HG03045 (cell line): Measurements from ENCODE around the gene CYP39A1.
"Not testable (repeated sequence)": the region's sequence is repeated elsewhere in the genome, so short reads cannot be mapped to it uniquely, and the experiment has no call there.

ENCODE experiments used
- ATAC-seq: cut with Tn5 transposase; IDR thresholded peaks from one replicate; pipeline ENCODE4 v1.9.1; 2021; ENCODE audit warnings: mild to moderate bottlenecking, moderate library complexity; ENCODE audit not compliant: unreplicated experiment

CYP39A1 gene

DNA sequence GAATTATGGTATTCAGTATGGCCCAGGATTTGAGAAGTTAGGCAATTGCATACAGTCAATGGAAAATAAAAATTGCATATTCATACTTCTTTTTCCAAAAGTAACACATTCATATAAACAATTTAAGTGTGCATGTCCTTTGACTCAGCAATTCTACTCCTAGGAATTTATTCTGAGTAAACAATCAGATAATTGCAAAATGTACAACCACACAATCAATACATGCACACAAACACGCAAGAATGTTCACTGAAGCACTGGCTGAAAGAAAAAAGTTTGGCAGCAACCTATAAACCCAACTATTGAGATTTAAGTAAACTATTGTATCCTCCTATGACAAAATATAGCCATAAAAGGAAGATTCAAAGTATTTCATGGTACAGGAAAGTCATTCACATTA is 1.6 kb downstream of the CYP39A1 start:
- ATAC-seq = no peak

DNA sequence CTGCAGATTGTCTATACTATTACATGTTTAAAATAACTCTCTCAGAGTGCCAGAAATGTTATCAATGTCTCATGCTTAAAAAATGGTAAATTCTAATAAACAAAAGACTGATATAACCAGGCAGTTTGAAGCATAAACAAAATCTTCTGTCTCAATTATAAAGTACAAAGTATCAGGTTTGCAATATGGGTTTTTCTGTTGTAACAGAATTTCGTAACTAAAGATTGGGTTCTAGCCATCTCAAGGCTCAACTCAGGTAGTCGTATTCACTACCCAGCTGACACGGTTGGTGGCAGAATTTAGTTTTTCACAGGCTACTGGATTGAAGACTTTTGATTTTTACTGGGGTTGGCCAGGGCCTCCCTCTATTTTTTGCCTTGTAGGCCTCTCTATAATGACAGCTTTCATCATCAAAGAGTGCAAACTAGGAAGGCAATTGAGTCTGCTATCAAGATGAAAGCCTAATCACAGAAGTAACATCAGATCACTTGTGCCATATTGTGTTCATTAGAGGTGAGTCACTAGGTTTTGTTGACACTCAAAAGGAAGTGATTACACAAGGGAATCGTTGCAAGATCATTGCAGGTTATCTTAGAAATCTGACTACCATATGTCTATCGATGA is 3.6 kb downstream of the CYP39A1 start:
- ATAC-seq = no peak

DNA sequence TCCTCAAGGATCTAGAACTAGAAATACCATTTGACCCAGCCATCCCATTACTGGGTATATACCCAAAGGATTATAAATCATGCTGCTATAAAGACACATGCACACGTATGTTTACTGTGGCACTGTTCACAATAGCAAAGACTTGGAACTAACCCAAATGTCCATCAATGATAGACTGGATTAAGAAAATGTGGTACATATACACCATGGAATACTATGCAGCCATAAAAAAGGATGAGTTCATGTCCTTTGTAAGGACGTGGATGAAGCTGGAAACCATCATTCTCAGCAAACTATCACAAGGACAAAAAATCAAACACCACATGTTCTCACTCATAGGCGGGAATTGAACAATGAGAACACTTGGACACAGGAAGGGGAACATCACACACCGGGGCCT is 4.5 kb downstream of the CYP39A1 start:
- not testable (repeated sequence) for ATAC-seq

DNA sequence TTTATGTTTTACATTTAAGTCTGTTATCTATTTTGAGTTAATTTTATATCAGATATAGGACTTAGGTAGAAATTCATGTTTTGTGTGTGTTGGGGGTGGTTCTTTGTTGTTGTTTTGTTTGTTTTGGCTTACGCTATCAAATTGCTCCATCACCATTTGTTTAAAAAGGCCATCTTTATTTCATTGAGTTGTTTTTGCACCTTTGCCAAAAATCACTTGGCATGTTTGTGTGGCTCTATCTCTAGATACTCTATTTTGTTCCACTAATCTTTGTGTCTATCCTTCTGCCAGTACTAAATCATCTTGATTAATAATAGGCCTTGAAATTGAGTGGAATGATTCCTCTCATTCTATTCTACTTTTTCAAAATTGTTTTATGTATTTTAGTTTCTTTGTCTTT is 7.4 kb downstream of the CYP39A1 start:
- no peak for ATAC-seq

DNA sequence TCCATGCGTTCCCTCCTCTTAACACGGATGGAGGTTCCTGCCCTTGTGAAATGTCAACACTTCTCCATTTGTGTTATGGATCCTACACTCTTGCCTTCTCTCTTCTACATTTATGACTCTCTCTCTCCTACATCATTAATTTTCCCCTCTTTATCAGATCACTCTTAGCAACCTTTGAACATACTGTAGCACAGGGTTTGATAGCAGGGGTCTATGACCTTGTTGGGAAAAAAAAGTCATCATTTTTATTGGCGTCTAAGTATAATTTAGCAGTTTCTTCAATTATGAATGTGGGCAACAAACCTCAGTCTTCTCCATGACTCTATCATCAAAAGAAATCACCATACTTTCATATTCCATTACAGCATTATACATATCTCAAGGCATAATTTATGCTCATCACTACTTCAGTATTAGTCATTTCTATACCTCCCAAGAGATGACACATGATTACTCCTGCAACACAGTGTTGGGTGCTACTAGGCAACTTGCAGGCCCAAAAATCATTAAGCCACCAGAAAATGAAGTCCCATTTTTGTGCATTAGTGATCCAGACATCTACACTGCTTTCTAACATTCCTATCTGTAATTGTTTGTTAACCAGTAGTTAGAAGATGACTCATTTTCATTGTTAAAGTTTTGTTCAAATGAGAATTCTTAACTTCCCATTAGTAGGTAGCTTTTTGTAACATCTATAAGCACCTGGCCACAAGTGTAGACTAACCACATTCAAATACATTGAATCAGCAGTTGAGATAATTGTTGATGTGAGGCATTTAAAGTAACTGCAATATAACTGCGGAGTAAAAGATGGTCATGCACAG is 9.5 kb downstream of the CYP39A1 start:
- no peak for ATAC-seq

DNA sequence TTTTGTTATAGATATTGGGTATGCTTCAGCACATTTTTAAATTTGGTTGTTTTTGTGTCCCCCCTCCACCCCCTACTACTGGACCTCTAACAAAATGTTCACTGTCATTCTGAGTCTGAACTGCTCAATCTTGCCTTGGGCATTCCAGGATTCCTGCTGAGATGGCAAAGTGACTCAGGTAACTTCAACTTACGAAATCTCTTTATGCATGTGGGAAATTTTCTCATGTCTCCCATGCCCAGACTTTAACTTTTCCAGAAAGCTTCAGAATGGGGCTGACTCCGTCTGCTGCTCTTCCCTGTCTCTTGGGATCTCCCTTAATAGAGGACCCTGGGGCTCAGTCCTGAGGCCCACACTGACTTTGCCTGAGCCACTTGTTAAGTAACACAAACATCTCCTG is 14.0 kb downstream of the CYP39A1 start:
- no peak for ATAC-seq

DNA sequence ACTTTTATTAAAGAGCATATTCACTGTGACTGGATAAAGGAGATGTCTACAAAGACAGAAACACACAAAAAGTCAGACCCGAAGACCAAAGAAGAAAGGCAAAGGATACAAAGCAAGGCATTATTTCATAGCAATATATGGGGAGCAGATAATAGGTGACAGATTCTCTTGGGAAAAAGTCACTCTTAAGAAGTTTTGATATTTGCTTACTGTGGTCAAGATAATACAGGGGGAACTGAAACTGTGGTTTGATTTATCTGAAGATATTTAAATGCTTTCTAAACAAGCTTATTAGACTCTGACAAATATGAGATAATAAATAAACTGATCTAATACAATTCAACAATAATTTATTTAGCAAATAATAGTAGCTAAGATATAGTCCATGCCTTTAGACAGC is 14.7 kb downstream of the CYP39A1 start:
- ATAC-seq = no peak

DNA sequence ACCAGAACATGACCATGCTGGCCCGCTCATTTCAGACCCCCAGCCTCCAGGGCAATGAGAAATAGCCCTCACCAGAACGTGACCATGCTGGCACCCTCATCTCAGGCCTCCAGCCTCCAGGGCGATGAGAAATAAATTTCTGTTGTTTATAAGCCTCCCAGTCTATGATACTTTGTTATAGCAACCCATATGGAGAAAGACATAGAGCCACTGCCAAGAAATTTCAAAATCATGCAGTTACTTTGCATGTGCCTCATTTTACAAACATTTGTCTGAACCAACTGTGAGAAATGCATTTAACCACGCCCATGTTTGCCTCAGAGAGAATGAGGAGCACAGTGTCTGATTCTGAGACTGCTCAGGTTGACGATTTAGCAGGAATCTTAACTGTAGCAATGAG is 15.5 kb downstream of the CYP39A1 start:
- no peak for ATAC-seq

DNA sequence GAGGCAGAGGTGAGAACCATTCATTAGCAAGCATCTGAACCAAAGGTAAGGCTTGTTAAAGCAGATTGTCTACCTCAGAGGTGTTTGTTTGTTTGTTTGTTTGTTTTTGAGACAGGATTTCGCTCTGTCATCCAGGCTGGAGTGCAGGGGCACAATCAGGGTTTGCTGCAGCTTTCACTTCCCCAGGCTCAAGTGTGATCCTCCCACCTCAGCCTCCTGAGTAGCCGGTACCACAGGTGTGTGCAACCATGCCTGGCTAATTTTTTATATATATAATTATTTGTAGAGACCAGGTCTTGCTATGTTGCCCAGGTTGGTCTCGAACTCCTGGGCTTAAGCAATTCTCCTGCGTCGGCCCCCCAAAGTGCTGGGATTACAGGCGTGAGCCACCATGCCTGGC is 17.2 kb downstream of the CYP39A1 start:
- ATAC-seq = no peak

DNA sequence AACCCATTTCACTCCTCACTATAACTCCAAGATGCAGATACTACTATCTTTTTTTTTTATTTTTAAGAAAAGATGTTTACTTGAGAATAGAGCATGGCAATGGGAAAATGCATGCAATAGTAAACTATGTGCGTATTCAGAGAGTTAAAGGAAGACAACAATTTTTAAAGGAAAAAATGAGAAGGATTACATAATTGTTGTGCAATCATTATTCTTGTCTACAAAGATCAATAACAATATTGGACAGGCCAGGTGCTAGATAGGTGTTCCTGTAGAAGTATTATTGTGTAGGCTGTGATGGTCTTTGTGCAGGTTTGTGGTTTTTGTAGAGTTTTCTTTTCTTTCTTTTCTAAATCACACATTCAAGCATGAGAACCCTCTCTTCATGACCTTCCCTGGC is 20.6 kb downstream of the CYP39A1 start:
- ATAC-seq = no peak

DNA sequence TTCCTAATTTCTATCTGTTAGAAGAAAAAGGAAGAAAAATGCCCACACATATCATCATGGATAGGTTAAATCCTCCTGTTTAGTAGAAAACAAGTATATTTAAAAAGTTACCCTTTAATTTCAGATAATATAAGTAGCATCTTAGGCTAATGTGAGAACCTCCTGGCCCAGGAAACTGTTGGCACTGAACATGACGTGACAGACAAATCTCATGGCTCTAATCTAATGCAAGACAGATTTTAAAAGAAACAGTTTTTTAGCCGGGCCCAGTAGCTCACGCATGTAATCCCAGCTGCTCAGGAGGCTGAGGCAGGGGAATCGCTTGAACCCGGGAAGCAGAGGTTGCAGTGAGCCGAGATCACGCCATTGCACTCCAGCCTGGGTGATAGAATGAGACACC is 22.9 kb downstream of the CYP39A1 start:
- no peak for ATAC-seq

DNA sequence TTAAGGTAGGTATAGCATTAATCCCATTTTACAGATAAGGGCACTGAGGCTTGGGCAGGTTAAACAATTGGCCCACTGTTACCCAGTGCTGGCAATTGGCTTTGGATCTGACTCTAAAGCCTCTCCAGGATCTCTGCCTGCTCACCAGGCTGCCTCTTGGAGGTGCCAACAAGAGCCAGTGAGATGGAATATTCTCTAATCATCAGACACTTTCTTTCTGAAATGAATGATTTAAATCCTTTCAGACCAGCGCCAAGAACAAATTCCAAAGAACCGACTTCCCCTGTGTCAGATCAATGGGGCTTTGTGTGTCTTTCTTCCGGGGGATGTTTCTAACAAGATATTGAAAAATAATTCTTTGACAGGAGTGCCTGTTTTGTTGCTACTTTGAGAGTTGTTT is 23.6 kb downstream of the CYP39A1 start:
- ATAC-seq = no peak

DNA sequence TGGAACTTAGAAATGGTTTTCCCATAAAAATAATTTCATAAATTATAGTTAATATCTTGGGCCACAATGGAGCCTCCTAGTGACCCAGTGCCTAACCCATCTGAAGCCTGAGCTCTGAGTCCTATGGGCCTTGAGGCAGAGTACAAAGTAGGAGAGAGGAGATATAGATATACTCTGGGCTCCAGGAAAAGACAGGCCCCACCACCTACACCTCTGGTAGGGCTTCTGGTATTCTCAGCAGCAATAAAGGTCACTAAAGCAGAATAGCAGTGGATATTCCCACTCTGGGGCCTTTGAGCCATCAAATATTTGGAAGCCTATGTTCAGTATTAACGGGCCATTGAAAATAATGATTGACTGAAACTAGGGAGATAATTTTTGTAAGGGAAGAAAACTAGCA is 24.1 kb downstream of the CYP39A1 start:
- no peak for ATAC-seq

DNA sequence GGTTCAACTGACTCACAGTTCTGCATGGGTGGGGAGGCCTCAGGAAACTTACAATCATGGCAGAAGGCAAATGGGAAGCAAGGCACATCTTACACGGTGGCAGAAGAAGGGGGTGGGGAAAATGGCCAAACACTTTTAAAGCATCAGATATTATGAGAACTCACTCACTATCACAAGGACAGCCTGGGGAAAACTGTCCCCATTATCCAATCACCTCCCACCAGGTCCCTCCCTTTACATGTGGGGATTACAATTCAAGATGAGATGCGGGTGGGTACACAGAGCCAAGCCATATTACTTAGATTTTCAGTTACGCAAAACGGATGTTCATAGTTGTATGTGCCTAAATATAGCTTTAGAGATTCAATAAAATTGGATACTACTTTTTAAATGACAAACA is 25.6 kb downstream of the CYP39A1 start:
- no peak for ATAC-seq

DNA sequence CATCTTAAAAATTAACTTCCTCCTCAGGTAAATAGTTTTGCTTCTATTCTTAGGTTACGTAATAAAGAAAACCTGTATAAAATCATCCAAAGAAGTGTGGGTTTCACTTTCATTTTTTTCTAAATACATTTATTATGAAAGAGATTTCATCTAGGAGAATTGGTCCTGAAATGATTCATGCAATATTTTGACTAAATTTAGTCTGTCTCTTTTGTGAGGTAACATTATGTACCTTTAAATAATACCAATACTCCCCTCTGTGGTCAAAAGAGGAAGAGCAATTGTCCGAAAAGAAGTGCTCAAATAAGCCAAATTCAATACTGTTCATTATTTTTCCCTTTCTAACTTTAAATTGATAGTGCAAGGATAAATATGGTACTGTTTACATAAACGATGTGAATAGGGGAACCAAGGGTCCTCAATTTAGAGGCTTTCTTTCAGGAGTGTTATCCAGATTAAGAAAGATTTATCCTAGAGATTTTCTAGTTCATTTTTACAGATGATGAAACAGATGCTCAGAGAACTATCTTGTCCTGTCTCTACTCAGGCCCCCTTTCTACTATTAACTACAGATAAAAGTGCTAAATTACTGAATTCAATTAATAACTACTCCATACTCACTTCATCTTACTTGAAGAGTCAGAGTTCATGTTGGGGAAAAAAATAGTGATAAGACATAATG is 26.2 kb downstream of the CYP39A1 start:
- no peak for ATAC-seq

DNA sequence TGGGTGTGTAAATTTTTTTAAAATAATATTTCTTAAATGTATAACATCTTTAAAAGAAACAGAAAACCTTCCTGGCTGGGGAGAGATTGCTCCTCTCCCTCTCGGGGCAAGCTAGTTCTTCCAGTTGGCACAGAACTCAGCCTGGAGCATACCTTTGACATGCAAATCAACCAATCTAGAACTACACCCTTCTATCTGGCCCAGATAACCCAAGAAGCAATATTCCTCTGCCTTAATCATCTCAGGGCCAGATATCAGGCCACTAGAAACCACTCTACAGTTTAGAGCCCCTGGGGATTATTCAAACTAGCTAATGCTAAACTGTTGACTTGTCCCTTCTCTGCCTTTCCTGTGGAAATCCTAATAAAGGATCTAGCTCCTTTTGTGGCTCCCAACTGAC is 33.9 kb downstream of the CYP39A1 start:
- no peak for ATAC-seq

DNA sequence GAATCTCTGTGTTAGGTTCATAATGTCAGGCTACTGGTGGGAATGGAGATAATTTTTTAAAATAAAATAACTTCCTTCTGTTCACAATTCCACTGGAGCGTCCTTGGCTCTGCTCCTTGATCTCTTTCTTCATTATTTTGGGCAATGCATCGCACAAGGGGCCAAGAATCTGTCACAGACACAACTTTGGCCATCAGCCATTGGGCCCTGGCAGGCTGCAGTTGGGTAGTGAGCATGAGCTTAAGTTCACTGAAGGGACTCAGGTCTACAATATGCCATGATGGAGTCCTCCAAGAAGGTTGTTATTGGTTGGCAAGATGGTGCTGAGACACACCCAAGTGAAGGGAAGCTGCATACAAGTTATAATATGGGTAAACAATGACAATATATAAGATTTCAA is 40.0 kb downstream of the CYP39A1 start:
- ATAC-seq = no peak

DNA sequence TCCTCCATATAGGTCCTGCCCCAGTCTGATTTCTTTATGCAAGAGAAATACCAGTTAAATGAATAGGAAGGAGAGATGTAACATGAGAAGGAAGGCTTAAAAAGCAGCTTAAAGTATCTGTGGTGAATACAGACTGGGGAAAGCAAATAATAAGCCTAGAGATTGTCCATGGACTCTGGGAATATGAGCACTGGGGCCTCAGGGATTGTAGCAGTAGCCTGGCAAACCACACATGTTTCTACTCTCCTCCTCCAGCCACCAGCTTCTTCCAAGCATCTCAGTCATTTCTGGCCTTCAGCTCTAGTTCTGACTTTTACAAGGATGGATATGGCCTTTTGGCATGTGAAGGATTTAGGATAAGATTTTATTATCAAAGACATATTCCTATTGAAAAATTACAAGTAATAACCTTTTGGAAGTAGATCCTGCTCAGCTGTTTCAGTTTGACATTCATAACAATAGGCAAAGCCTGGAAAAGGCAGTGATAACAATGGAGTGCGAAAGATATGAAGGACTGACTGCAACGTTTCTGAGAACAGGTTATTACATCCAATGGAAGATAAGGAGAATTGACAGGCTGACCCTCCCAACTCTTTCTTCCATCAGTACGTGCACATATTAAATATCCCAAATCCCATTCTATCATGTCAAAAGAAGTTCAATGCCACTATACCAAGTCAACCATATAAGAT is 41.6 kb downstream of the CYP39A1 start:
- ATAC-seq = no peak

DNA sequence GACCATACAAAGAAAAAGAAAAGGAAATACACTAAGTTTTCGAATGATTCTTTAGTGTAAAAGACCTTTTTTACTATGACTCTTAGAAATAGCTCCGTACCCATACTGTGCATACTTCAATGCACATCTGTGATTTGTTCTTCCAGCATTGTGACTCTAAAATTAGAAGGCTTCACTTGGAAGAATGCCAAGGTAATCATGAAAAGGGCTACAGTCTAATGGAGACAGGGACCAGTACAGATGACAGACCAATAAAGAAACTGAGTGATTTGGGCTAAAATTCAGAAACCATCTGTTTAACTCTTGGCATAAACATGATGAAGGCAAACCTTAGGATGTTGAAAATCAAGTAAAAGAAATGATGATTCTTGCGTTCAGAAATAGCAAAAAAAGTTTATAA is 46.3 kb downstream of the CYP39A1 start:
- no peak for ATAC-seq

DNA sequence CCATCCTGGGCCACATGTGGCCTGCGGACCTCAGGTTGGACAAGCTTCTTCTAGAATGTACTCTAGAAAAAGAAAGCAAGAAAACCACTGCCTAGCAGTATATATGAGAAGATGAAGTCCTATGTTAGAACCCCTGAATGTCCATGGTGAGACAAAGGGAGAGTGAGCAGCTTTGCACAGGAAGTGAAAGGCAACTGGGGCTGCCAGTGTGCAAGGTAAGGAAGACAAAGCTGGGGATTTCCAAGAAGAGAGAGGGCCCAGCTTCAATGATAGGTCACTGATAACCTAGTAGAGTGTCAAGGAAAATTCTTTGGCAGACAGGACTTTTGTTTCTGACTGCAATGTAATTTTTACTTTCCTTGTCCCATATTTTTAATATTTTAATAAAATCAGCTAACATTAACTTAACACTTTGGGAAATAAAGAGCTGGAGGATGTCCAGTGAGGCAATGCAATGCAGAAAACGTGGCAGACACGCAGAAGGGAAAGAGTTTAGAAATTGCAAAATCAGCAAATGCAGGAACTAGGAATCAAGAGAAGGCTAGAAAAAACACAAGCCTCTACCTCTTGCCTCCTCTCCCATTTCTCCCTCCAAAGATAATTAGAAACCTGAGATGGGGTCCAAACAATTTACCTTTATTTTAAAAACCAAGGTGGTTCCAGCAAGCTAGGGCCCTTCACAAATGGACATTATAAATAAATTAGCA is 47.4 kb downstream of the CYP39A1 start:
- no peak for ATAC-seq

DNA sequence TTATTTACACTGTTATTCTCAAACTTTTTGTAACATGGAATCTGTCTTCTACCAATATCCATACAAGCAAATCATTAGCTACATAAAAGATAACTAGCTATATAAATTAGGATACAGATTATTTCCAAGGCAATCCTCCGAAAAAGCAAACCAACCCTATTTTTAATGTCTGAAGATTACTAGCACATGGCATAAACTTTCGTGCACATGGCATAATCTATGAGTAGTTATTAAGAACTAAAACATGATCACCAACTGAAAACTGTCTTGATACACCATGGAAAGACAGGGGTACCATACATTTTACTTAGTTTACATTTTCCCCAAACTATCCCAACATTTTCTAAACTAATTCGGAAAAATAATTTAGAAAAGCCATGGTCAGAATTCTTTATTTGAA is 54.4 kb downstream of the CYP39A1 start:
- no peak for ATAC-seq
